A549 (cell line): Measurements from ENCODE around the gene COPG1. TPM values are rescaled to one million over a fixed set of nuclear protein-coding genes. Genes with fewer than 3 reads are reported as not detected.

Source experiments
- ATAC-seq, 2 experiments: fragments of 200-7000 bp in 1 of 2; fragments of >200 bp in 1 of 2; cut with Nextera tagmentation in 1 of 2; cut with Tn5 transposase in 1 of 2; 3 replicates each; pipeline versions ENCODE4 v1.8.0 to v1.9.1; 2018 to 2020; ENCODE audit warnings: mild to moderate bottlenecking in 1 of 2, moderate library complexity in 1 of 2
- CTCF ChIA-PET: fragments of 300-600 bp; sonication (Branson Sonifier 250); formaldehyde crosslinking; extraction: SDS; loops from one replicate; lab custom pipeline; 2021; ENCODE audit warnings: antibody characterized with exemption, inconsistent platforms; lab: Yijun Ruan, JAX
- POLR2A ChIA-PET: fragments of 350-600 bp; formaldehyde crosslinking; extraction: SDS; loops from one replicate; lab custom pipeline; 2021; ENCODE audit warnings: antibody characterized with exemption, inconsistent platforms; lab: Yijun Ruan, JAX
- DNase-seq, 2 experiments: peaks; one replicate each; pipeline versions ENCODE4 v3.0.0 to v3.0.0-alpha.2; 2011 to 2016; ENCODE audit warnings: low read depth in 1 of 2, low spot score in 1 of 2
- FAIRE-seq: peaks from 2 replicates; lab custom pipeline; 2011; peaks lifted over from hg19 to GRCh38; lab: Jason Lieb, UNC
- H3K27ac ChIP-seq, 2 experiments: fragments of >200 bp; sonication (Bioruptor Twin); formaldehyde crosslinking; 3 replicates each; pipeline ENCODE4 v1.5.1; 2016 to 2017
- H3K4me1 ChIP-seq: fragments of >200 bp; sonication (Bioruptor Twin); formaldehyde crosslinking; 3 replicates; pipeline ENCODE4 v1.6.1; 2016
- H3K4me2 ChIP-seq: fragments of >200 bp; sonication (Bioruptor Twin); formaldehyde crosslinking; 3 replicates; pipeline ENCODE4 v1.6.1; 2016
- H3K4me3 ChIP-seq: fragments of >200 bp; sonication (Bioruptor Twin); formaldehyde crosslinking; 3 replicates; pipeline ENCODE4 v1.5.1; 2016
- H3K9me3 ChIP-seq: fragments of >200 bp; sonication (Bioruptor Twin); formaldehyde crosslinking; 3 replicates; pipeline ENCODE4 v1.6.1; 2016
- BHLHE40 ChIP-seq: IDR thresholded peaks from 2 replicates; pipeline ENCODE4 v1.6.1; 2012; ENCODE audit warnings: low read depth, low read length, inconsistent platforms
- CBX2 ChIP-seq: fragments of 200-600 bp; sonication (generic); IDR thresholded peaks from 2 replicates; pipeline ENCODE4 v1.6.1; 2016; ENCODE audit warnings: low read depth, mild to moderate bottlenecking, borderline replicate concordance
- CEBPB ChIP-seq, 2 experiments: fragments of >200 bp in 1 of 2; sonication (Bioruptor Twin) in 1 of 2; formaldehyde crosslinking in 1 of 2; IDR thresholded peaks; 2 replicates each; pipeline ENCODE4 v1.6.1; 2012 to 2016
- CHD4 ChIP-seq: fragments of 200-600 bp; sonication (generic); IDR thresholded peaks from 2 replicates; pipeline ENCODE4 v1.6.1; 2016; ENCODE audit warnings: antibody characterized with exemption, mild to moderate bottlenecking, borderline replicate concordance
- E2F6 ChIP-seq: IDR thresholded peaks from 2 replicates; pipeline ENCODE4 v1.6.1; 2012; ENCODE audit warnings: low read depth, borderline replicate concordance
- EHF ChIP-seq: fragments of 250-450 bp; sonication (Bioruptor Pico); IDR thresholded peaks from 2 replicates; pipeline ENCODE4 v1.5.0; 2020; ENCODE audit warnings: mild to moderate bottlenecking
- EP300 ChIP-seq, 2 experiments: fragments of >200 bp; sonication (Bioruptor Twin); formaldehyde crosslinking; IDR thresholded peaks; 2 replicates in 1 of 2; 3 replicates in 1 of 2; pipeline ENCODE4 v1.6.1; 2016 to 2017
- FOSB ChIP-seq: fragments of 250-450 bp; sonication (Bioruptor Pico); IDR thresholded peaks from 2 replicates; pipeline ENCODE4 v1.5.0; 2020; ENCODE audit warnings: mild to moderate bottlenecking, moderate library complexity
- FOSL2 ChIP-seq, 2 experiments: fragments of 450-650 bp in 1 of 2; fragments of >200 bp in 1 of 2; sonication (Bioruptor Twin) in 1 of 2; formaldehyde crosslinking; IDR thresholded peaks; 2 replicates each; pipeline versions ENCODE4 v1.5.0 to v1.6.1; 2016 to 2020; ENCODE audit warnings: mild to moderate bottlenecking in 1 of 2, moderate library complexity in 1 of 2
- FOXS1 ChIP-seq: fragments of 250-450 bp; sonication (Bioruptor Pico); IDR thresholded peaks from 2 replicates; pipeline ENCODE4 v1.5.0; 2020; ENCODE audit warnings: mild to moderate bottlenecking, moderate library complexity
- GATA3 ChIP-seq: IDR thresholded peaks from 2 replicates; pipeline ENCODE4 v1.6.1; 2012; ENCODE audit warnings: borderline replicate concordance
- HDAC2 ChIP-seq: fragments of 200-600 bp; sonication (generic); IDR thresholded peaks from 2 replicates; pipeline ENCODE4 v1.6.1; 2016
- HMGXB4 ChIP-seq: fragments of 250-450 bp; sonication (Bioruptor Pico); IDR thresholded peaks from 2 replicates; pipeline ENCODE4 v1.5.0; 2021; ENCODE audit warnings: mild to moderate bottlenecking, moderate library complexity, borderline replicate concordance
- HOXB13 ChIP-seq: fragments of 250-450 bp; sonication (Bioruptor Pico); IDR thresholded peaks from 2 replicates; pipeline ENCODE4 v1.5.0; 2020; ENCODE audit warnings: low read depth, mild to moderate bottlenecking, moderate library complexity
- JUN ChIP-seq, 2 experiments: fragments of >200 bp; sonication (Bioruptor Twin); formaldehyde crosslinking; IDR thresholded peaks; 2 replicates in 1 of 2; 3 replicates in 1 of 2; pipeline ENCODE4 v1.6.1; 2016 to 2017
- JUNB ChIP-seq: fragments of >200 bp; sonication (Bioruptor Twin); formaldehyde crosslinking; IDR thresholded peaks from 2 replicates; pipeline ENCODE4 v1.6.1; 2016
- MAFK ChIP-seq: fragments of 450-650 bp; IDR thresholded peaks from 2 replicates; pipeline ENCODE4 v1.6.1; 2014; ENCODE audit not compliant: partially characterized antibody
- MAX ChIP-seq: IDR thresholded peaks from 2 replicates; pipeline ENCODE4 v1.6.1; 2012
- MAZ ChIP-seq: fragments of 150-350 bp; IDR thresholded peaks from 2 replicates; pipeline ENCODE4 v1.6.1; 2014; ENCODE audit warnings: antibody characterized with exemption, low read depth, low read length, borderline replicate concordance
- NFE2L2 ChIP-seq: fragments of 150-350 bp; conservative IDR thresholded peaks from 2 replicates; pipeline ENCODE4 v1.6.1; 2014; ENCODE audit warnings: low read length
- NPAS2 ChIP-seq: fragments of 250-450 bp; sonication (Bioruptor Pico); IDR thresholded peaks from 2 replicates; pipeline ENCODE4 v1.8.0; 2022; ENCODE audit warnings: mild to moderate bottlenecking, moderate library complexity, borderline replicate concordance
- PHF8 ChIP-seq: fragments of 200-600 bp; sonication (generic); IDR thresholded peaks from 2 replicates; pipeline ENCODE4 v1.6.1; 2016; ENCODE audit warnings: low read depth, mild to moderate bottlenecking, antibody characterized with exemption, moderate library complexity, borderline replicate concordance
- POLR2A ChIP-seq: IDR thresholded peaks from 2 replicates; pipeline ENCODE4 v1.6.1; 2012; ENCODE audit warnings: mild to moderate bottlenecking, low read length
- POLR2AphosphoS2 ChIP-seq: conservative IDR thresholded peaks from 2 replicates; pipeline ENCODE4 v1.6.1; 2012; ENCODE audit warnings: low read length, improper control_type of control experiment, inconsistent platforms
- RAD21 ChIP-seq, 2 experiments: fragments of >200 bp in 1 of 2; sonication (Bioruptor Twin) in 1 of 2; formaldehyde crosslinking in 1 of 2; IDR thresholded peaks in 1 of 2; conservative IDR thresholded peaks in 1 of 2; 2 replicates in 1 of 2; 3 replicates in 1 of 2; pipeline ENCODE4 v1.6.1; 2012 to 2018; ENCODE audit warnings: inconsistent platforms in 1 of 2
- RNF2 ChIP-seq: fragments of 200-600 bp; sonication (generic); IDR thresholded peaks from 2 replicates; pipeline ENCODE4 v1.6.1; 2016; ENCODE audit warnings: low read depth, mild to moderate bottlenecking, antibody characterized with exemption, moderate library complexity, borderline replicate concordance
- SMC3 ChIP-seq: fragments of >200 bp; sonication (Bioruptor Twin); formaldehyde crosslinking; IDR thresholded peaks from 3 replicates; pipeline ENCODE4 v1.6.1; 2018; ENCODE audit warnings: inconsistent platforms
- TP53 ChIP-seq: fragments of 250-450 bp; sonication (Bioruptor Pico); IDR thresholded peaks from 2 replicates; pipeline ENCODE4 v1.5.0; 2021; ENCODE audit warnings: mild to moderate bottlenecking, moderate library complexity
- ZC3H11A ChIP-seq: fragments of 450-650 bp; IDR thresholded peaks from 2 replicates; pipeline ENCODE4 v1.6.1; 2014; ENCODE audit warnings: antibody characterized with exemption, mild to moderate bottlenecking
- ZFP36 ChIP-seq: fragments of 450-650 bp; IDR thresholded peaks from 2 replicates; pipeline ENCODE4 v1.6.1; 2014; ENCODE audit warnings: borderline replicate concordance; ENCODE audit not compliant: partially characterized antibody
- ZSCAN20 ChIP-seq: fragments of 250-450 bp; sonication (Bioruptor Pico); IDR thresholded peaks from 2 replicates; pipeline ENCODE4 v1.8.0; 2022; ENCODE audit warnings: mild to moderate bottlenecking, moderate library complexity
- WGBS: methylation state at CpG from one replicate; pipeline ENCODE4 v1.1.6; 2017; ENCODE audit errors: missing lambda C conversion rate; 5-methylcytosine and 5-hydroxymethylcytosine counted together
- polyA plus RNA-seq, 4 experiments: library from polyadenylated mRNA; depleted of rRNA in 3 of 4; stranded (reverse); fragments of >200 nt; fragmentation: RNase III in 1 of 4; extraction: RNeasy Plus Mini Kit Qiagen cat#74134 plus additional on column Dnase treatment in 1 of 4; gene quantifications; 2 replicates in 3 of 4; 3 replicates in 1 of 4; pipeline ENCODE4 v1.2.3, GENCODE V29; 2011 to 2017
- TF ChIP-seq, protein P1 (sequence below): fragments of >200 bp; sonication (Bioruptor Twin); formaldehyde crosslinking; IDR thresholded peaks from 3 replicates; pipeline ENCODE4 v1.6.1; 2016
- TF ChIP-seq, protein P2 (sequence below): fragments of 150-350 bp; IDR thresholded peaks from 2 replicates; pipeline ENCODE4 v1.6.1; 2014; ENCODE audit warnings: low read depth, mild to moderate bottlenecking, low read length

The COPG1 gene
- polyA plus RNA-seq, 2 of the 4 experiments (the other 2 are of a cell fraction) = 80.6 to 90.2 TPM

- H3K9me3 ChIP-seq = no peaks in the 10 kb centered on the region
- peak overlapping the region; percentile 86 to 89 for H3K27ac ChIP-seq
- DNase-seq (no peak), FAIRE-seq (no peak), ATAC-seq (no peak)
- H3K4me1 ChIP-seq = peaks cover 20% of the 10 kb centered on the region
- CTCF ChIA-PET = interaction anchor here (0.8 to 1.8 kb wide), 2 partner anchors 11 to 34 kb away, joined by 4 to 8 read pairs; no protein-coding TSS in a partner anchor
- no peak overlapping the region for H3K4me3 ChIP-seq
- H3K4me2 ChIP-seq = peak overlapping the region; percentile 65
- POLR2A ChIA-PET = interaction anchor here (0.7 to 1.7 kb wide), 6 partner anchors 13 to 27 kb away, joined by 3 to 11 read pairs (median 6); partner anchors contain the start of gene CNBP
- WGBS = 52% methylated on average over 1 of the region's 1 CpG
- TF ChIP-seq HMGXB4 (no peak), CEBPB (IDR thresholded peaks at IDR 0.05) (peak; percentile 25 to 27; a peak in 2 of 4 replicates)
These were observed 38.1 kb upstream of the COPG1 start for GRCh38 chr3:129211345-129211744.

DNA sequence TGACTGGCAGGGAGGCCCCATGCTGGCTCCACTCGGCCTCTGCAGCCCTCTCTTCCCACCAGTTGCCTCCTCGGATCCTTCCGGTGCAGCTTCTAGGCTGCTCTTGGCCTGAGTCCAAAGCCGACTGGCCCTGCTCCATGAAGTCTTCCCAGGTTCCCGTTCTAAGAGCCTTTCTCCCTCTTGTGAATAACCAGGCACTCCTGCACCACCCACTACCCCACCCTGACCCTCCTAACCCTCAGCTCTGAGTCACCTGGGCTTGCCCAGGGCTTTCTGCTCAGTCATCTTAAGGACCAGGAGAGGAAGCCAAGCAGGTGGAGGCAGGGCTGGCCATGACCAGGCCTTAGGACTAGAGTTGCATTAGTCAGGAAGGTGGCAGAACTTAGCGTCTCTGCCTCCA, 37.6 kb upstream of the COPG1 start:
- Histone ChIP-seq H3K4me2 (peak overlapping the region; percentile 65), H3K4me1 (peaks cover 20% of the 10 kb centered on the region), H3K27ac (peak overlapping the region; percentile 86 to 89), H3K9me3 (no peaks in the 10 kb centered on the region), H3K4me3 (no peak overlapping the region)
- WGBS = 5% methylated on average over 5 of the region's 6 CpGs
- ChIA-PET POLR2A (interaction anchor here (0.7 to 1.7 kb wide), 5 partner anchors 13 to 28 kb away, joined by 4 to 11 read pairs (median 6); partner anchors contain the start of gene CNBP), CTCF (interaction anchor here (0.8 to 1.8 kb wide), 2 partner anchors 10 to 33 kb away, joined by 4 to 8 read pairs; no protein-coding TSS in a partner anchor)
- ATAC-seq (peak; percentile 99 to 100), DNase-seq (peak; percentile 82 to 96), FAIRE-seq (no peak)
- TF ChIP-seq RNF2 = no peak
- TF ChIP-seq MAZ = no peak
- no peak for TF ChIP-seq PHF8
- TF ChIP-seq NFE2L2 = peak; percentile 52; the same call in 1 of the 2 replicates
- no peak for TF ChIP-seq EP300 (IDR thresholded peaks at IDR 0.05)
- TF ChIP-seq JUN (IDR thresholded peaks at IDR 0.05) = 0 out of 5 replicates have a peak, but pooled peaks have one; percentile 22 to 43
- TF ChIP-seq RAD21 (conservative IDR thresholded peaks at IDR 0.05 in 1 of 2, IDR thresholded peaks at IDR 0.05 in 1 of 2) = peak in 1 of 2 experiments; percentile 40; a peak in 2 of 5 replicates
- TF ChIP-seq FOXS1 (CRISPR knock-in tag) = no peak
- TF ChIP-seq ZFP36 = no peak
- TF ChIP-seq TP53 (CRISPR knock-in tag) = no peak
- TF ChIP-seq BHLHE40 = no peak
- TF ChIP-seq MAFK = peak; percentile 99
- TF ChIP-seq EHF (CRISPR knock-in tag) = no peak
- TF ChIP-seq FOSB = no peak
- TF ChIP-seq, protein P1, sequence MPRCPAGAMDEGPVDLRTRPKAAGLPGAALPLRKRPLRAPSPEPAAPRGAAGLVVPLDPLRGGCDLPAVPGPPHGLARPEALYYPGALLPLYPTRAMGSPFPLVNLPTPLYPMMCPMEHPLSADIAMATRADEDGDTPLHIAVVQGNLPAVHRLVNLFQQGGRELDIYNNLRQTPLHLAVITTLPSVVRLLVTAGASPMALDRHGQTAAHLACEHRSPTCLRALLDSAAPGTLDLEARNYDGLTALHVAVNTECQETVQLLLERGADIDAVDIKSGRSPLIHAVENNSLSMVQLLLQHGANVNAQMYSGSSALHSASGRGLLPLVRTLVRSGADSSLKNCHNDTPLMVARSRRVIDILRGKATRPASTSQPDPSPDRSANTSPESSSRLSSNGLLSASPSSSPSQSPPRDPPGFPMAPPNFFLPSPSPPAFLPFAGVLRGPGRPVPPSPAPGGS = no peak
- TF ChIP-seq CBX2 = no peak
- TF ChIP-seq E2F6 = peak; percentile 47; the same call in 1 of the 2 replicates
- TF ChIP-seq HDAC2 = no peak
- no peak for TF ChIP-seq ZSCAN20 (CRISPR knock-in tag)
- TF ChIP-seq, protein P2, sequence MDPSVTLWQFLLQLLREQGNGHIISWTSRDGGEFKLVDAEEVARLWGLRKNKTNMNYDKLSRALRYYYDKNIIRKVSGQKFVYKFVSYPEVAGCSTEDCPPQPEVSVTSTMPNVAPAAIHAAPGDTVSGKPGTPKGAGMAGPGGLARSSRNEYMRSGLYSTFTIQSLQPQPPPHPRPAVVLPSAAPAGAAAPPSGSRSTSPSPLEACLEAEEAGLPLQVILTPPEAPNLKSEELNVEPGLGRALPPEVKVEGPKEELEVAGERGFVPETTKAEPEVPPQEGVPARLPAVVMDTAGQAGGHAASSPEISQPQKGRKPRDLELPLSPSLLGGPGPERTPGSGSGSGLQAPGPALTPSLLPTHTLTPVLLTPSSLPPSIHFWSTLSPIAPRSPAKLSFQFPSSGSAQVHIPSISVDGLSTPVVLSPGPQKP = no peak
- no peak for TF ChIP-seq POLR2A
- TF ChIP-seq GATA3 = no peak; the same call in 1 of the 2 replicates
- TF ChIP-seq JUNB = no peak
- TF ChIP-seq ZC3H11A = no peak
- no peak for TF ChIP-seq POLR2AphosphoS2
- peak; percentile 61 for TF ChIP-seq MAX
- TF ChIP-seq CHD4 = no peak
- TF ChIP-seq SMC3 = peak; percentile 20; the same call in 1 of the 3 replicates
- TF ChIP-seq FOSL2 (IDR thresholded peaks at IDR 0.05) = peak; percentile 51
- TF ChIP-seq FOSL2 (CRISPR knock-in tag; IDR thresholded peaks at IDR 0.05) = peak; percentile 87
- no peak for TF ChIP-seq NPAS2 (CRISPR knock-in tag)
- no peak for TF ChIP-seq HOXB13 (CRISPR knock-in tag)
